ENCODE results near the gene POLN.
"Not testable (repeated sequence)": the region's sequence is repeated elsewhere in the genome, so short reads cannot be mapped to it uniquely, and the experiment has no call there.

Gene POLN

GRCh38 chr4:2040391-2041238 lies 201.3 kb downstream of the POLN start:
- intact Hi-C loops (cut with micrococcal nuclease), result loop anchor here (1.0 kb wide), 1 partner anchor 31 kb away; no protein-coding TSS in a partner anchor
- Mint-ChIP-seq H3K27me3 (peaks cover 64% of the 10 kb centered on the region), H3K36me3 (ENCODE audit: low read depth) (peaks cover 24% of the 10 kb centered on the region)

DNA sequence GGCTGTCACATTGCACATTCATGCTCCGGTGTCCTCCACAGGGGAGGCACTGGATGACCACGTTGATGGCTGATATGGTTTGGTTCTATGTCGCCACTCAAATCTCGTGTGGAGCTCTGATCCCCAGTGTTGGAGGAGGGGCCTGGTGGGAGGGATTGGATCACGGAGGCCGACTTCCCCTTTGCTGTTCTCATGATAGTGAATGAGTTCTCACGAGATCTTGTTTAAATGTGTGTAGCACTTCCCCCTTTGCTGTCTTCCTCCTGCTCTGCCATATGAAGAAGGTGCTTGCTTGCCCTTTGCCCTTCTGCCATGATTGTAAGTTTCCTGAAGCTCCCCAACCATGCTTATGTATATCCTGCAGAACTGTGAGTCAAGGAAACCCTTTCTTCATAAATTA lies 205.1 kb downstream of the POLN start:
- intact Hi-C loops (cut with micrococcal nuclease), result no loop called here
- peaks cover 7% of the 10 kb centered on the region for H3K36me3 Mint-ChIP-seq (ENCODE audit: low read depth)

More at GRCh38 chr4:2040391-2041238, 201.3 kb downstream of the POLN start:
- Mint-ChIP-seq H3K4me1 (ENCODE audit: low read depth) (peaks cover 25% of the 10 kb centered on the region), H3K9me3 (peaks cover 12% of the 10 kb centered on the region), H3K27ac (no peak overlapping the region), H3K4me3 (peak overlapping the region; percentile 93)

DNA sequence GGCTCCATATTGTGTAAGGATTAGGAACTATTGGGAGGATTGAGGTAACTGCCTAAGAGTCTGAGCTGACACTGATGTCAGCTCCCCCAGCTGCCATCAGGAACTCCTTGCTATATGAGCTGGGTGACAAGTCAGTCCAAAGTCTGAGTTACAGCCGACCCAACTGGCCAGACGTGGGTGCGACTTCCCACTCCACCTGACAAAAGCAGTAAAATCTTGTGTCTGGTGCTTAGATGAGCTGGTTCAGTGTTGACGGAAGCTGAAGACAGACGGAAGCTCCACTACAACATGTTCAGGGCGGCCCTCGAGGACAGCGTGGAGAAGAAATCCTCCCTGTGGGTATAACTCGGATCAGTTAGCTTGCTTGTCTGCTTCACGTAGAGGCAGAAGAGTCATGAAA lies 205.6 kb downstream of the POLN start:
- intact Hi-C loops (cut with micrococcal nuclease), result no loop called here
- peaks cover 10% of the 10 kb centered on the region for H3K4me1 Mint-ChIP-seq (ENCODE audit: low read depth)
- no peak overlapping the region for H3K27ac Mint-ChIP-seq
- peaks cover 12% of the 10 kb centered on the region for H3K9me3 Mint-ChIP-seq
- H3K36me3 Mint-ChIP-seq (ENCODE audit: low read depth), result peaks cover 2% of the 10 kb centered on the region
- H3K4me3 Mint-ChIP-seq, result no peak overlapping the region
- peaks cover 79% of the 10 kb centered on the region for H3K27me3 Mint-ChIP-seq

More for the DNA sequence above, 205.1 kb downstream of the POLN start:
- Mint-ChIP-seq H3K27ac (no peak overlapping the region), H3K4me1 (ENCODE audit: low read depth) (peaks cover 15% of the 10 kb centered on the region), H3K9me3 (peaks cover 12% of the 10 kb centered on the region), H3K27me3 (peaks cover 80% of the 10 kb centered on the region), H3K4me3 (no peak overlapping the region)

DNA sequence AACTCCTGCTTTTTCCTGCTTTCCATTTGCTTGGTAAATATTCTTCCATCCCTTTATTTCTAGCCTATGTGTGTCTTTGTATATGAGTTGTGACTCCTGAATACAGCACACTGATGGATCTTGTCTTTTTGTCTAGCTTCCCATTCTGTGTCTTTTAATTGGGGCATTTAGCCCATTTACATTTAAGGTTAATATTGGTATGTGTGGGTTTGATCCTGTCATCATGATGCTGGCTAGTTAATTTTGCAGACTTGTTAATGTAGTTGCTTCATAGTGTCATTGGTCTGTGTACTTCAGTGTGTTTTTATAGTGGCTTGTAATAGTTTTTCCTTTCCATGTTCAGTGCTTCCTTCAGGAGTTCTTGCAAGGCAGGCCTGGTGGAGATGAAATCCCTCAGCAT lies 210.8 kb downstream of the POLN start:
- peaks cover 86% of the 10 kb centered on the region for H3K27me3 Mint-ChIP-seq
- not testable (repeated sequence) for H3K27ac Mint-ChIP-seq

DNA sequence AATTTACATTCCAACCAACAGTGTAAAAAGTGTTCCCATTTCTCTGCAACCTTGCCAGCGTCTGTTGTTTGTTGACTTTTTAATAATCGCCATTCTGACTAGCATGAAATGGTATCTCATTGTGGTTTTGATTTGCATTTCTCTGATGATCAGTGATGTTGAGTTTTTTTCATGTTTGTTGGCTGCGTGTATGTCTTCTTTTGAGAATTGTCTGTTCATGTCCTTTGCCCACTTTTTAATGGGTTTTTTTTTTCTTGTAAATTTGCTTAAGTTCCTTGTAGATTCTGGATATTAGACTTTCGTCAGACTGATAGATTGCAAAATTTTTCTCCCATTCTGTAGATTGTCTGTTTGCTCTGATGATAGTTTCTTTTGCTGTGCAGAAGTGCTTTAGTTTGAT lies 214.8 kb downstream of the POLN start:
- H3K4me1 Mint-ChIP-seq (ENCODE audit: low read depth); H3K9me3 Mint-ChIP-seq; H3K27ac Mint-ChIP-seq; intact Hi-C loops (cut with micrococcal nuclease); H3K4me3 Mint-ChIP-seq; H3K36me3 Mint-ChIP-seq (ENCODE audit: low read depth): not testable (repeated sequence)
- H3K27me3 Mint-ChIP-seq, result peaks cover 68% of the 10 kb centered on the region

More for the DNA sequence above, 210.8 kb downstream of the POLN start:
- H3K9me3 Mint-ChIP-seq; H3K36me3 Mint-ChIP-seq (ENCODE audit: low read depth); intact Hi-C loops (cut with micrococcal nuclease); H3K4me1 Mint-ChIP-seq (ENCODE audit: low read depth); H3K4me3 Mint-ChIP-seq: not testable (repeated sequence)

- Mint-ChIP-seq H3K9me3 (no peaks in the 10 kb centered on the region), H3K36me3 (ENCODE audit: low read depth) (no peaks in the 10 kb centered on the region), H3K27ac (no peak overlapping the region), H3K4me1 (ENCODE audit: low read depth) (no peaks in the 10 kb centered on the region), H3K4me3 (no peak overlapping the region), H3K27me3 (peaks cover 71% of the 10 kb centered on the region)
- intact Hi-C loops (cut with micrococcal nuclease), result no loop called here
Observed at GRCh38 chr4:2025817-2026216, 216.1 kb downstream of the POLN start.

GRCh38 chr4:2024683-2025082 lies 217.2 kb downstream of the POLN start:
- H3K27ac Mint-ChIP-seq, result no peak overlapping the region
- peaks cover 72% of the 10 kb centered on the region for H3K27me3 Mint-ChIP-seq
- H3K9me3 Mint-ChIP-seq, result no peaks in the 10 kb centered on the region
- intact Hi-C loops (cut with micrococcal nuclease), result no loop called here
- H3K36me3 Mint-ChIP-seq (ENCODE audit: low read depth), result no peaks in the 10 kb centered on the region
- no peaks in the 10 kb centered on the region for H3K4me1 Mint-ChIP-seq (ENCODE audit: low read depth)
- H3K4me3 Mint-ChIP-seq, result no peak overlapping the region
